K562 (cell line): ENCODE results near the gene KCNC3. TPM values are rescaled to one million over a fixed set of nuclear protein-coding genes. Genes with fewer than 3 reads are reported as not detected.

Experiments used
- ASH1L ChIP-seq: fragments of 450-650 bp; IDR thresholded peaks from 2 replicates; pipeline ENCODE4 v1.6.1; 2018; ENCODE audit warnings: borderline replicate concordance, mild to moderate bottlenecking, low read depth; ENCODE audit not compliant: partially characterized antibody
- BRD4 ChIP-seq: fragments of 200-600 bp; sonication (generic); IDR thresholded peaks from 2 replicates; pipeline ENCODE4 v1.6.1; 2017; ENCODE audit warnings: inconsistent platforms
- CREB1 ChIP-seq, 2 experiments: sonication (generic) in 1 of 2; formaldehyde crosslinking in 1 of 2; IDR thresholded peaks; 2 replicates each; pipeline versions ENCODE4 v1.6.1 to v1.8.0; 2012 to 2022; ENCODE audit warnings: inconsistent platforms in 1 of 2, mild to moderate bottlenecking in 1 of 2, missing genetic modification reagents in 1 of 2, moderate library complexity in 1 of 2
- CREM ChIP-seq: IDR thresholded peaks from 2 replicates; pipeline ENCODE4 v1.6.1; 2014; ENCODE audit warnings: antibody characterized with exemption, low read depth
- ELF1 ChIP-seq: fragments of 200-800 bp; sonication (Bioruptor generic); IDR thresholded peaks from 2 replicates; pipeline ENCODE4 v1.6.1; 2016; ENCODE audit warnings: missing genetic modification characterization, missing compliant biosample characterization
- FOXJ3 ChIP-seq: sonication (generic); formaldehyde crosslinking; IDR thresholded peaks from 2 replicates; pipeline ENCODE4 v1.4.0; 2020; ENCODE audit warnings: mild to moderate bottlenecking, missing genetic modification reagents
- HEY1 ChIP-seq: fragments of 250-450 bp; sonication (Bioruptor Pico); IDR thresholded peaks from 2 replicates; pipeline ENCODE4 v1.5.0; 2020; ENCODE audit warnings: mild to moderate bottlenecking, moderate library complexity, borderline replicate concordance
- HNRNPH1 ChIP-seq: fragments of 200-400 bp; formaldehyde crosslinking; optimal IDR thresholded peaks from 2 replicates; pipeline ENCODE3; 2017; ENCODE audit warnings: low read depth, mild to moderate bottlenecking, low read length, moderate library complexity
- KAT8 ChIP-seq: fragments of 450-650 bp; IDR thresholded peaks from 2 replicates; pipeline ENCODE4 v1.6.1; 2016; ENCODE audit warnings: low read depth, mild to moderate bottlenecking
- NEUROD1 ChIP-seq: fragments of 150-350 bp; IDR thresholded peaks from 2 replicates; pipeline ENCODE4 v1.6.1; 2014; ENCODE audit warnings: borderline replicate concordance, low read length, low read depth; ENCODE audit not compliant: partially characterized antibody
- PHF21A ChIP-seq: fragments of 450-650 bp; IDR thresholded peaks from 2 replicates; pipeline ENCODE4 v1.6.1; 2017; ENCODE audit warnings: low read depth, borderline replicate concordance
- SAP30 ChIP-seq: fragments of 200-600 bp; sonication (generic); IDR thresholded peaks from 2 replicates; pipeline ENCODE4 v1.6.1; 2012; ENCODE audit warnings: borderline replicate concordance, low read depth, mild to moderate bottlenecking, moderate library complexity, low read length, control low read depth, inconsistent platforms; ENCODE audit not compliant: insufficient read depth, poor library complexity, severe bottlenecking
- SIX5 ChIP-seq, 2 experiments: IDR thresholded peaks; 2 replicates each; pipeline ENCODE4 v1.6.1; 2011; ENCODE audit warnings: low read length in 2 of 2, borderline replicate concordance in 1 of 2, low read depth in 1 of 2, mild to moderate bottlenecking in 1 of 2, moderate library complexity in 1 of 2; ENCODE audit not compliant: insufficient read depth in 1 of 2
- SMARCB1 ChIP-seq: IDR thresholded peaks from 2 replicates; pipeline ENCODE4 v1.6.1; 2011; ENCODE audit warnings: improper control_type of control experiment, low read depth; ENCODE audit not compliant: insufficient read length
- TARDBP ChIP-seq: fragments of 450-650 bp; IDR thresholded peaks from 2 replicates; pipeline ENCODE4 v1.6.1; 2016
- TFAM ChIP-seq: fragments of 250-450 bp; sonication (Bioruptor Pico); conservative IDR thresholded peaks from 2 replicates; pipeline ENCODE4 v1.5.0; 2021; ENCODE audit warnings: mild to moderate bottlenecking, moderate library complexity
- ZNF436 ChIP-seq: fragments of 250-450, 450-650 bp; sonication (Bioruptor Pico); formaldehyde crosslinking; IDR thresholded peaks from 2 replicates; pipeline ENCODE4 v1.7.0; 2020; ENCODE audit warnings: mild to moderate bottlenecking
- ZNF764 ChIP-seq: fragments of 250-450 bp; sonication (Bioruptor Pico); IDR thresholded peaks from 2 replicates; pipeline ENCODE4 v1.4.0; 2020; ENCODE audit warnings: low read depth, mild to moderate bottlenecking, moderate library complexity
- polyA plus RNA-seq, 8 experiments: library from polyadenylated mRNA; depleted of rRNA in 4 of 8; stranded (reverse) in 5 of 8; unstranded in 3 of 8; fragments of >200 nt; fragmentation: Nextera tagmentation in 2 of 8; fragmentation: Illumina TruSeq in 1 of 8; extraction: Ambion mirVana in 2 of 8; extraction: Trizol in 1 of 8; gene quantifications; 2 replicates each; pipeline versions ENCODE4 v1.2.1 to v1.2.3, GENCODE V29; 2011 to 2014; ENCODE audit warnings: inconsistent platforms in 1 of 8, missing spikeins in 1 of 8
- total RNA-seq, 7 experiments: library from RNA; depleted of rRNA in 6 of 7; stranded (reverse); fragments of >200 nt in 6 of 7; fragmentation: Illumina TruSeq in 2 of 7; extraction: Trizol in 2 of 7; gene quantifications; 2 replicates each; pipeline versions ENCODE4 v1.2.1 to v1.2.3, GENCODE V29; 2011 to 2021; ENCODE audit warnings: low replicate concordance in 1 of 7
- TF ChIP-seq, protein P1 (sequence below): IDR thresholded peaks from 2 replicates; pipeline ENCODE4 v1.6.1; 2011; ENCODE audit warnings: borderline replicate concordance, low read depth, mild to moderate bottlenecking, moderate library complexity, low read length; ENCODE audit not compliant: insufficient read depth, poor library complexity, severe bottlenecking
- TF ChIP-seq, protein P2 (sequence below): fragments of 450-650 bp; formaldehyde crosslinking; IDR thresholded peaks from 2 replicates; pipeline ENCODE4 v1.4.0; 2020; ENCODE audit warnings: mild to moderate bottlenecking, moderate library complexity
- TF ChIP-seq, protein P3 (sequence below): fragments of 450-650 bp; formaldehyde crosslinking; IDR thresholded peaks from 2 replicates; pipeline ENCODE4 v1.4.0; 2022; ENCODE audit warnings: mild to moderate bottlenecking, moderate library complexity
- TF ChIP-seq, protein P4 (sequence below): IDR thresholded peaks from 2 replicates; pipeline ENCODE4 v1.6.1; 2016; ENCODE audit warnings: missing genetic modification characterization, missing compliant biosample characterization

The KCNC3 gene
- total and polyA plus RNA-seq, 9 of the 15 experiments (the other 6 are each of a cell fraction or from before 2014, with no cell fraction given), result 0.03 to 26.2 (median 2.0) TPM

DNA sequence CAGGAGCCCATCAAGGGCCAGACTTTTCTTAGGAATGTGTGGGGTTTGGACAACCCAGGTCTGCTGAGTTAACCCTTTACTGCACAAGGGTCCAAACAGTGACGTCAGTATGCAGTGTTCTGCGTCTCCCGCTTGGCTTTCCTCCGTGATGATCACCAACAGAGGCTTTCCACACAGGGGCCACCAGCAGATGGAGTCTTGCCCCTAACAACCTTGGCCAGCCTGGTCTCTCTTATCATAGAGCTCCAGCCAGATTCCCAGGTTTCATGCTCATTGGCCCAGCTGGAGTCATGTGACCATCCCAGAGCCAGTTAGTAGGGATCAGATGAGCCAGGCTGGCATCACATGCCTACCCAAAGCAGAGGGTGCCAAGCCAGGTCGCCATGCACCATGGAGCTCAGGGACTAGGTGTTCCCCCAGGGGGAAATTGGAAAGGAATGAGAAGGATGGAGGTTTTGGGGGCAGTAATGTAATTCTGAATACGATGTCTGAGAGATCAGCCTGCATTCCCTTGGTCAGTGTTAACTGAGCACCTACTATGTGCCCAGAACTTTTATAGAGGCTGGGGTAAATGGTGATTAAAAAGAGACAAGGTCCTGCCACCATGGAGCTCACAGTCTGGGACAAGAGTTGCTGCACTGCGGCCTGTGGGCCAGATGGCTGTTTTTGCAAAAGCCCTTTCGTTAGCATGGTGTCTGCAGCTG is 64.5 kb downstream of the KCNC3 start (continued):
- TF ChIP-seq, protein P1, sequence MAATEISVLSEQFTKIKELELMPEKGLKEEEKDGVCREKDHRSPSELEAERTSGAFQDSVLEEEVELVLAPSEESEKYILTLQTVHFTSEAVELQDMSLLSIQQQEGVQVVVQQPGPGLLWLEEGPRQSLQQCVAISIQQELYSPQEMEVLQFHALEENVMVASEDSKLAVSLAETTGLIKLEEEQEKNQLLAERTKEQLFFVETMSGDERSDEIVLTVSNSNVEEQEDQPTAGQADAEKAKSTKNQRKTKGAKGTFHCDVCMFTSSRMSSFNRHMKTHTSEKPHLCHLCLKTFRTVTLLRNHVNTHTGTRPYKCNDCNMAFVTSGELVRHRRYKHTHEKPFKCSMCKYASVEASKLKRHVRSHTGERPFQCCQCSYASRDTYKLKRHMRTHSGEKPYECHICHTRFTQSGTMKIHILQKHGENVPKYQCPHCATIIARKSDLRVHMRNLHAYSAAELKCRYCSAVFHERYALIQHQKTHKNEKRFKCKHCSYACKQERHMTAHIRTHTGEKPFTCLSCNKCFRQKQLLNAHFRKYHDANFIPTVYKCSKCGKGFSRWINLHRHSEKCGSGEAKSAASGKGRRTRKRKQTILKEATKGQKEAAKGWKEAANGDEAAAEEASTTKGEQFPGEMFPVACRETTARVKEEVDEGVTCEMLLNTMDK, result no peak
- no peak for TF ChIP-seq SAP30
- TF ChIP-seq HEY1 (CRISPR knock-in tag), result no peak
- TF ChIP-seq NEUROD1, result no peak
- no peak for TF ChIP-seq ZNF436
- TF ChIP-seq, protein P2, sequence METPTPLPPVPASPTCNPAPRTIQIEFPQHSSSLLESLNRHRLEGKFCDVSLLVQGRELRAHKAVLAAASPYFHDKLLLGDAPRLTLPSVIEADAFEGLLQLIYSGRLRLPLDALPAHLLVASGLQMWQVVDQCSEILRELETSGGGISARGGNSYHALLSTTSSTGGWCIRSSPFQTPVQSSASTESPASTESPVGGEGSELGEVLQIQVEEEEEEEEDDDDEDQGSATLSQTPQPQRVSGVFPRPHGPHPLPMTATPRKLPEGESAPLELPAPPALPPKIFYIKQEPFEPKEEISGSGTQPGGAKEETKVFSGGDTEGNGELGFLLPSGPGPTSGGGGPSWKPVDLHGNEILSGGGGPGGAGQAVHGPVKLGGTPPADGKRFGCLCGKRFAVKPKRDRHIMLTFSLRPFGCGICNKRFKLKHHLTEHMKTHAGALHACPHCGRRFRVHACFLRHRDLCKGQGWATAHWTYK (CRISPR knock-in tag), result no peak
- no peak for TF ChIP-seq ELF1 (tag)
- TF ChIP-seq TFAM (CRISPR knock-in tag), result no peak
- TF ChIP-seq, protein P3, sequence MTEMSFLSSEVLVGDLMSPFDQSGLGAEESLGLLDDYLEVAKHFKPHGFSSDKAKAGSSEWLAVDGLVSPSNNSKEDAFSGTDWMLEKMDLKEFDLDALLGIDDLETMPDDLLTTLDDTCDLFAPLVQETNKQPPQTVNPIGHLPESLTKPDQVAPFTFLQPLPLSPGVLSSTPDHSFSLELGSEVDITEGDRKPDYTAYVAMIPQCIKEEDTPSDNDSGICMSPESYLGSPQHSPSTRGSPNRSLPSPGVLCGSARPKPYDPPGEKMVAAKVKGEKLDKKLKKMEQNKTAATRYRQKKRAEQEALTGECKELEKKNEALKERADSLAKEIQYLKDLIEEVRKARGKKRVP, result no peak
- TF ChIP-seq TARDBP, result no peak
- TF ChIP-seq, protein P4, sequence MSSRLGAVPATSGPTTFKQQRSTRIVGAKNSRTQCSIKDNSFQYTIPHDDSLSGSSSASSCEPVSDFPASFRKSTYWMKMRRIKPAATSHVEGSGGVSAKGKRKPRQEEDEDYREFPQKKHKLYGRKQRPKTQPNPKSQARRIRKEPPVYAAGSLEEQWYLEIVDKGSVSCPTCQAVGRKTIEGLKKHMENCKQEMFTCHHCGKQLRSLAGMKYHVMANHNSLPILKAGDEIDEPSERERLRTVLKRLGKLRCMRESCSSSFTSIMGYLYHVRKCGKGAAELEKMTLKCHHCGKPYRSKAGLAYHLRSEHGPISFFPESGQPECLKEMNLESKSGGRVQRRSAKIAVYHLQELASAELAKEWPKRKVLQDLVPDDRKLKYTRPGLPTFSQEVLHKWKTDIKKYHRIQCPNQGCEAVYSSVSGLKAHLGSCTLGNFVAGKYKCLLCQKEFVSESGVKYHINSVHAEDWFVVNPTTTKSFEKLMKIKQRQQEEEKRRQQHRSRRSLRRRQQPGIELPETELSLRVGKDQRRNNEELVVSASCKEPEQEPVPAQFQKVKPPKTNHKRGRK, result no peak
- no peak for TF ChIP-seq FOXJ3 (CRISPR knock-in tag)
- TF ChIP-seq CREB1 (IDR thresholded peaks at IDR 0.05), result no peak
- TF ChIP-seq CREB1 (CRISPR knock-in tag; IDR thresholded peaks at IDR 0.05), result peak; percentile 76
- TF ChIP-seq CREM, result peak; percentile 80
- no peak for TF ChIP-seq ASH1L
- TF ChIP-seq KAT8, result no peak
- peak; percentile 93 for TF ChIP-seq PHF21A
- no peak for TF ChIP-seq ZNF764 (CRISPR knock-in tag)
- no peak for TF ChIP-seq SMARCB1
- no peak for TF ChIP-seq SIX5 (IDR thresholded peaks at IDR 0.05; ENCODE audit: borderline replicate concordance in 1 of 2, insufficient read depth in 1 of 2, low read depth in 1 of 2, low read length in 2 of 2)
- TF ChIP-seq HNRNPH1, result no peak
- no peak for TF ChIP-seq BRD4
